Stomach (tissue), 4 donors: ENCODE data around the gene CLECL1.
"Not testable (repeated sequence)": the region's sequence is repeated elsewhere in the genome, so short reads cannot be mapped to it uniquely, and the experiment has no call there.

Experiments used
- EP300 ChIP-seq: sonication (generic); formaldehyde crosslinking; IDR thresholded peaks from one replicate; pipeline ENCODE4 v1.6.1; 2017; ENCODE audit warnings: antibody characterized with exemption
- POLR2A ChIP-seq, 4 donors: fragments of 450-650 bp; IDR thresholded peaks; one replicate each; pipeline ENCODE4 v1.6.1; 2016; ENCODE audit warnings: antibody characterized with exemption in 4 of 4, control low read depth in 2 of 4, mild to moderate bottlenecking in 1 of 4, moderate library complexity in 1 of 4
- POLR2AphosphoS5 ChIP-seq, 3 donors: sonication (generic); formaldehyde crosslinking; IDR thresholded peaks; one replicate each; pipeline ENCODE4 v1.6.1; 2016; ENCODE audit warnings: antibody characterized with exemption in 3 of 3

- not testable (repeated sequence) for TF ChIP-seq POLR2A (IDR thresholded peaks at IDR 0.05); POLR2AphosphoS5 (IDR thresholded peaks at IDR 0.05); EP300
Measured at GRCh38 chr12:9704561-9704960, 28.3 kb downstream of the CLECL1 start.
